Effector memory CD8-positive, alpha-beta T cell (primary cell): Measurements from ENCODE around the gene PCNX2.

Experiments used
- ATAC-seq: fragments of 150-1000 bp; cut with Tn5 transposase; replicated peaks from 2 replicates; pipeline ENCODE4 v1.10.0; 2021; ENCODE audit warnings: mild to moderate bottlenecking, moderate library complexity
- DNase-seq, 3 experiments: peaks; one replicate each; pipeline ENCODE4 v3.0.0; 2021
- H3K27ac Mint-ChIP-seq, 2 donors: one replicate each; pipeline ENCODE4 v1.8.0; 2022; ENCODE audit warnings: mild to moderate bottlenecking in 2 of 2, mixed read lengths in 2 of 2, moderate library complexity in 2 of 2
- H3K27me3 Mint-ChIP-seq, 2 donors: one replicate each; pipeline ENCODE4 v1.8.0; 2022; ENCODE audit warnings: mixed read lengths in 2 of 2
- H3K36me3 Mint-ChIP-seq: one replicate; pipeline ENCODE4 v1.8.0; 2022; ENCODE audit warnings: mild to moderate bottlenecking, moderate library complexity, mixed read lengths; ENCODE audit not compliant: insufficient read depth
- H3K4me1 Mint-ChIP-seq, 2 donors: one replicate each; pipeline ENCODE4 v1.8.0; 2022; ENCODE audit warnings: low read depth in 2 of 2, mixed read lengths in 2 of 2
- H3K4me3 Mint-ChIP-seq, 2 donors: one replicate each; pipeline ENCODE4 v1.8.0; 2022; ENCODE audit warnings: mild to moderate bottlenecking in 2 of 2, mixed read lengths in 2 of 2, moderate library complexity in 2 of 2
- H3K9me3 Mint-ChIP-seq, 2 donors: one replicate each; pipeline ENCODE4 v1.8.0; 2022; ENCODE audit warnings: mixed read lengths in 2 of 2

The PCNX2 gene

DNA sequence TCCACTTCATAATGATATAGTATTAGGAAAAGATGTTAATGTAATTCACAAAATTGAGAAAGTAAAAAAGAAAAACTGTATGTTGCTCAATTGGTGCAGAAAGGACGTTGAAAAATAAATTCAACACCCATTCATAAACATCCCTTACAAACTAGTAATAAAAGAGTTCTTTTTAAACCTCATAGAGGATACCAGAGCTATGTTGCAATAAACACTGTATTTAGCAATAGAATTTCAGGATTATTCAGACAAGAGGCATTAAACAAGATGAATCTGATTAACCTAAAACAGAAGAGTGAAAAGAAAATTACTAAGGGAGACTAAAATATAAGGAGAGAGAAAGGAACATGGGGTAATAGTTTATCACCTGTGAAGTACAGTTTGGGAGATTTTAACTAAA, 190.3 kb downstream of the PCNX2 start:
- H3K4me1 Mint-ChIP-seq: peaks cover 0 to 7% of the 10 kb centered on the region in 2 donors
- DNase-seq: no peak
- H3K27ac Mint-ChIP-seq: no peak overlapping the region
- no peaks in the 10 kb centered on the region for H3K27me3 Mint-ChIP-seq
- no peak overlapping the region for H3K4me3 Mint-ChIP-seq
- H3K36me3 Mint-ChIP-seq: peaks cover 14% of the 10 kb centered on the region
- ATAC-seq: no peak
- H3K9me3 Mint-ChIP-seq: no peaks in the 10 kb centered on the region

GRCh38 chr1:233102341-233102740, 193.2 kb downstream of the PCNX2 start:
- H3K4me3 Mint-ChIP-seq: no peak overlapping the region
- DNase-seq: no peak
- H3K4me1 Mint-ChIP-seq: no peaks in the 10 kb centered on the region
- H3K27ac Mint-ChIP-seq: no peak overlapping the region
- no peaks in the 10 kb centered on the region for H3K27me3 Mint-ChIP-seq
- ATAC-seq: no peak
- H3K36me3 Mint-ChIP-seq: peaks cover 2% of the 10 kb centered on the region
- H3K9me3 Mint-ChIP-seq: no peaks in the 10 kb centered on the region

- no peak overlapping the region for H3K27ac Mint-ChIP-seq
- no peaks in the 10 kb centered on the region for H3K9me3 Mint-ChIP-seq
- DNase-seq: no peak
- peaks cover 8% of the 10 kb centered on the region for H3K36me3 Mint-ChIP-seq
- H3K4me1 Mint-ChIP-seq: peaks cover 1 to 4% of the 10 kb centered on the region in 2 donors
- H3K27me3 Mint-ChIP-seq: no peaks in the 10 kb centered on the region
- ATAC-seq: no peak
- no peak overlapping the region for H3K4me3 Mint-ChIP-seq
Observed at GRCh38 chr1:233097959-233098580, 197.5 kb downstream of the PCNX2 start.

GRCh38 chr1:233097546-233097945, 198.0 kb downstream of the PCNX2 start:
- ATAC-seq (no peak), DNase-seq (no peak)
- Mint-ChIP-seq H3K4me1 (peaks cover 1 to 4% of the 10 kb centered on the region in 2 donors), H3K9me3 (no peaks in the 10 kb centered on the region), H3K27ac (no peak overlapping the region), H3K4me3 (no peak overlapping the region), H3K27me3 (no peaks in the 10 kb centered on the region), H3K36me3 (peaks cover 12% of the 10 kb centered on the region)

- Mint-ChIP-seq H3K9me3 (no peaks in the 10 kb centered on the region), H3K4me3 (no peak overlapping the region), H3K4me1 (peaks cover 1 to 4% of the 10 kb centered on the region in 2 donors), H3K36me3 (peaks cover 12% of the 10 kb centered on the region), H3K27me3 (no peaks in the 10 kb centered on the region), H3K27ac (no peak overlapping the region)
- DNase-seq (no peak), ATAC-seq (no peak)
Observed at GRCh38 chr1:233094691-233095090, 200.8 kb downstream of the PCNX2 start.

GRCh38 chr1:233094269-233094668, 201.3 kb downstream of the PCNX2 start:
- H3K27ac Mint-ChIP-seq: no peak overlapping the region
- H3K9me3 Mint-ChIP-seq: no peaks in the 10 kb centered on the region
- no peak for ATAC-seq
- no peak for DNase-seq
- H3K4me3 Mint-ChIP-seq: no peak overlapping the region
- H3K36me3 Mint-ChIP-seq: peaks cover 12% of the 10 kb centered on the region
- no peaks in the 10 kb centered on the region for H3K27me3 Mint-ChIP-seq
- H3K4me1 Mint-ChIP-seq: peaks cover 1 to 4% of the 10 kb centered on the region in 2 donors

DNA sequence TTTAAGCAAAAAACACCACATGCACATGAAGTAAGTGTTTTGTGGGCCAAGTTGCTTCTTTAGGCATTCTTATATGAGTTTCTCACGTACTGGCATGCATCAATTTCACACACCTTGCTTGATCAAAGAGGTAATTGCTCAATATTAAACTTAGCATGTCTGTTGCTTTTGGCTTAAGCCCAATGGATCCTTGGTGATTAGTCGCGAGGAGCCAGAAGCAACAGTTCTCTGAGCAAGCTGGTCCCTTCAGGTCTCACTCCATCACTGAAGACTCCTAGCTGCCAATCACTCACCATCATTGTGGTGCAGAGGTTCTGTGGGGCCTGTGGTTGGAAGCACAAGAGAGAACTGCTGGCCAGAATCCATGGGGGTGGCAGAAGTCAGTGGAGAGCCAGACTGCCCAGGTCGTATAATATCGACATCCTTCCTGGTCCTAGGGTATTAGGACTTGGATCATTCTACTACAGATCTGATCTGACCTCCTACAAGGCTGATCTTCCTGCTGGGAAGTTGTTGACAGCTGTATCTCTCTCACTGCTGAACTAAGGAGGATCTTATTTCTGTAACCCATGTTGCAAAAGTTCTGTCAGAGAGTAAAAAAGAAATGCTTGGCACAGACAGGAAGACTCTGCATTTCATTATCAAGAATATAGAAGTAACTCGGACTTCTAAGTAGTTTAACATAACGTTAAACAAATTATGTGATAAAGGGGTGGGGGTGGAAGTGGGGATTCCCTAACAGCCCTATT, 204.6 kb downstream of the PCNX2 start:
- H3K36me3 Mint-ChIP-seq: peaks cover 12% of the 10 kb centered on the region
- ATAC-seq (no peak), DNase-seq (no peak)
- H3K4me1 Mint-ChIP-seq: peaks cover 1 to 4% of the 10 kb centered on the region in 2 donors
- no peak overlapping the region for H3K27ac Mint-ChIP-seq
- H3K4me3 Mint-ChIP-seq: no peak overlapping the region
- no peaks in the 10 kb centered on the region for H3K27me3 Mint-ChIP-seq
- H3K9me3 Mint-ChIP-seq: no peaks in the 10 kb centered on the region

DNA sequence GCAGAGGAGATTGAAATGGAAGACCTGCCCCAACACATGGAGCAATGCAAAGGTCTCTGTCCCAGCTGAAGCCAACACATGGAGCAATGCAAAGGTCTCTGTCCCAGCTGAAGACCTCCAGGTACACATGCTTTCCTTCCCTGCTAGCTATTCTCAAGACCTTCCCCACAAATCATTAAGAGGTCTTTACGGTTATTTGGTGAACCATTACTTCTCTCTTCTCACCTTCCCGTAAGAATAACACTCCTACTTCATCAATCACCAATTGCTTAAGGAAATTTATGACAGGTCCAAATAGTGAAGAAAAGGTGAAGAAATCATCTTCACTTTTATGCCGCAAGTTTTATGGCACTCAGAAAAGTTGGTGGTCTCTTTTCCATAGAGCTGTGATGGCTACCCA, 206.3 kb downstream of the PCNX2 start:
- no peak for ATAC-seq
- Mint-ChIP-seq H3K27ac (no peak overlapping the region), H3K4me3 (no peak overlapping the region), H3K4me1 (peaks cover 1 to 4% of the 10 kb centered on the region in 2 donors), H3K27me3 (no peaks in the 10 kb centered on the region), H3K36me3 (peaks cover 6% of the 10 kb centered on the region), H3K9me3 (no peaks in the 10 kb centered on the region)
- no peak for DNase-seq

- DNase-seq (no peak), ATAC-seq (no peak)
- no peak overlapping the region for H3K4me3 Mint-ChIP-seq
- H3K36me3 Mint-ChIP-seq: peaks cover 6% of the 10 kb centered on the region
- no peaks in the 10 kb centered on the region for H3K9me3 Mint-ChIP-seq
- H3K4me1 Mint-ChIP-seq: peaks cover 1 to 4% of the 10 kb centered on the region in 2 donors
- H3K27ac Mint-ChIP-seq: no peak overlapping the region
- no peaks in the 10 kb centered on the region for H3K27me3 Mint-ChIP-seq
Observed at GRCh38 chr1:233088613-233089012, 206.9 kb downstream of the PCNX2 start.

DNA sequence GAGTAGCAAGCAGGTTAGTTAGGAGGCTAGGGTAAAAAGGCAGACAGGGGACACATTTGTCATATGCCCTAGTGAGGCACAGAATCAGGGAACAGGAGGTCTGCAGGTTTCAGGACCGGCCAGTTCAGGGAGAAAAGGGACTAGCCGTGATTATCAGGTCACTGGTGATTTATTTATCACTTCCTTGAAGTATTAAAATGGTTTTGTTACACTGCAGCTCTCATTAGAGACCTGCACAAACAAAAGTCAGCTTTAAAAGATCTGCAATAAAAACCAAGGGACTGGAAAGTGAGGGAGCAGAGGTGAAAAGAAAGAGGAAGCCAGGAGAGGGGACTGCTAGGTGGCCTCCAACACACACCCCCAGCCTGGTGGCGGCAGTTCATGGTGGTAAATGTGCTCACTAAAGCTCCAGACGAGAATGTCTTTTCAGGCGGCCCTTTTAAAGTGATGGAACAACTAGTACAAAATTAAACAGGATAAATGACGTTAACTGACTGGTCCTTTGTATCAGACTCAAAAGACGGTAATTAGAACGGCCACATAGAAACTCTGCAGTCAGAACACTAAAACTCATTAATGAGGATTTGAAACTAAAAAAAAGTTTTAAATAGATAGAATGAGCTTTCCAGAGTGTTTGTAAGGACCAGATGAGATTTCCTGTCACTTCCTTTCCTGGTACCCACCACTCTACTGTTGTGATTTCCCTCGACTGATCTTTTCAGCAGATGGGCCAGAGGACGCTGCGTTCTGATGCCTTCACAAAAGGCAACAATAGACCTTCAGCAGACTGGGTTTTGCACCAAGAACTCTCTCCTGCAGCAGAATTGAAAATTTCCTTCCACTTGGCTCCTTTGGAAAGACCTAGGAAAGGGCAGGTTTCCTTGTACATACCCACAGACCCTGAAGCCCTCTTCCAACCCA, 208.3 kb downstream of the PCNX2 start:
- no peaks in the 10 kb centered on the region for H3K9me3 Mint-ChIP-seq
- H3K27me3 Mint-ChIP-seq: no peaks in the 10 kb centered on the region
- H3K4me1 Mint-ChIP-seq: no peaks in the 10 kb centered on the region
- no peak overlapping the region for H3K27ac Mint-ChIP-seq
- no peak for DNase-seq
- no peak overlapping the region for H3K4me3 Mint-ChIP-seq
- ATAC-seq: no peak
- H3K36me3 Mint-ChIP-seq: no peaks in the 10 kb centered on the region

GRCh38 chr1:233085566-233085965, 210.0 kb downstream of the PCNX2 start:
- H3K4me1 Mint-ChIP-seq: no peaks in the 10 kb centered on the region
- no peaks in the 10 kb centered on the region for H3K27me3 Mint-ChIP-seq
- no peaks in the 10 kb centered on the region for H3K36me3 Mint-ChIP-seq
- ATAC-seq: no peak
- H3K4me3 Mint-ChIP-seq: no peak overlapping the region
- no peak for DNase-seq
- no peaks in the 10 kb centered on the region for H3K9me3 Mint-ChIP-seq
- H3K27ac Mint-ChIP-seq: no peak overlapping the region

DNA sequence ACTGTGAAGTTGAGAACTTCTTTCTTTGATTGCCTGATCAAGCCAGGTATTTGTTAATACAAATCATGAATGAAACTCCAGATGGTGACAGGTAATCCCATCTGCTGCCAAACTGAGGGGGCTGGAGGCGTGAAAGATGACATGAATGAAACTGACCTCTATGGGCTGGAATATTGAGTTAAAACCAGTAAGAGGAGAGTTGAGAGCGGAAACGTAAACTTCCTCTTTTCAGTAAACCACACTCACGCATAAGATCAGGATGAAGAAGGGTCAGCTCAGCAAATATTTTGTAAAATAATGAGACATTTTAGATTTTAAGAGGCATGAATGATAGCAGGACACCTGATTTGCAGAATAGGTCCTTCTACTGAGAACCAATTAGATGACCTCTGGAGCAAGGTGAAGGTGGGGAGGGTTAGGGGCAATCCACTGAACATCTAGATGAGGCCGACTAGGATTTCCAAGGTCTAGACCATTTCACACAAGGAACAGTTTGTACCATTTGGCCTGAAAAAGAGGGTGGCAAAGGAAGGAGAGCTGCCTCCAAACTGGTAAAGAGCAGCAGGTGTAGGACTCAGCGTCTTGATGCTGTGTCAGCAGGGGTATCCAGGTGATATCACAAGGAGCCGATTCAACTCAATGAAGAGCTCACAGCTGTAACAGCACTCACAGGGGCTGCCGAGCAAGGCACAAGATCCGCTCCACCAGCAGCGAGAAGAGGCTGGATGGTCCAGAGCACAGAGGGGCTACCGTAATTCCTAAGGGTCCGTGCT, 212.6 kb downstream of the PCNX2 start:
- H3K4me3 Mint-ChIP-seq: no peak overlapping the region
- peaks cover 4% of the 10 kb centered on the region for H3K36me3 Mint-ChIP-seq
- H3K4me1 Mint-ChIP-seq: no peaks in the 10 kb centered on the region
- ATAC-seq (no peak), DNase-seq (no peak)
- no peaks in the 10 kb centered on the region for H3K9me3 Mint-ChIP-seq
- no peak overlapping the region for H3K27ac Mint-ChIP-seq
- no peaks in the 10 kb centered on the region for H3K27me3 Mint-ChIP-seq

- Mint-ChIP-seq H3K9me3 (no peaks in the 10 kb centered on the region), H3K36me3 (peaks cover 4% of the 10 kb centered on the region)
Observed at GRCh38 chr1:233081735-233082134, 213.8 kb downstream of the PCNX2 start.

More at GRCh38 chr1:233081735-233082134, 213.8 kb downstream of the PCNX2 start:
- ATAC-seq (no peak), DNase-seq (no peak)
- no peak overlapping the region for H3K4me3 Mint-ChIP-seq
- H3K27ac Mint-ChIP-seq: no peak overlapping the region
- no peaks in the 10 kb centered on the region for H3K27me3 Mint-ChIP-seq
- H3K4me1 Mint-ChIP-seq: no peaks in the 10 kb centered on the region
